PFSK-1 (cell line): ENCODE measurements around the gene CLIC4.

ENCODE experiments used
- FOXP2 ChIP-seq: optimal IDR thresholded peaks from 2 replicates; pipeline ENCODE3; 2011; ENCODE audit warnings: borderline replicate concordance, control low read depth, inconsistent platforms; ENCODE audit not compliant: insufficient read depth; ENCODE audit errors: extremely low read length, extremely low read depth
- POLR2AphosphoS5 ChIP-seq: IDR thresholded peaks from 2 replicates; pipeline ENCODE4 v1.6.1; 2012; ENCODE audit warnings: low read depth, mild to moderate bottlenecking, control low read depth, low read length, moderate library complexity
- REST ChIP-seq, 2 experiments: IDR thresholded peaks; 2 replicates each; pipeline versions ENCODE4 v1.6.1 to v1.8.0; 2011 to 2012; ENCODE audit warnings: low read depth in 2 of 2, low read length in 2 of 2, control low read depth in 1 of 2, inconsistent platforms in 1 of 2, mild to moderate bottlenecking in 1 of 2, moderate library complexity in 1 of 2; ENCODE audit not compliant: insufficient read depth in 1 of 2
- SIN3A ChIP-seq: IDR thresholded peaks from 2 replicates; pipeline ENCODE4 v1.6.1; 2012; ENCODE audit warnings: mild to moderate bottlenecking, low read length, moderate library complexity, borderline replicate concordance; ENCODE audit not compliant: insufficient read depth
- TAF1 ChIP-seq: IDR thresholded peaks from 2 replicates; pipeline ENCODE4 v1.6.1; 2012; ENCODE audit warnings: low read length, control low read depth, borderline replicate concordance; ENCODE audit not compliant: insufficient read depth

- TF ChIP-seq TAF1 (no peak), REST (IDR thresholded peaks at IDR 0.05; ENCODE audit: insufficient read depth in 1 of 2, low read depth in 2 of 2, low read length in 2 of 2) (no peak), POLR2AphosphoS5 (no peak), SIN3A (no peak), FOXP2 (no peak)
Measured at GRCh38 chr1:24826510-24826909, 81.3 kb downstream of the CLIC4 start.
